ENCODE measurements around the gene DELE1. TPM values are rescaled to one million over a fixed set of nuclear protein-coding genes. Genes with fewer than 3 reads are reported as not detected.

Gene DELE1
- total RNA-seq, 1 donor: 34.1 TPM

DNA sequence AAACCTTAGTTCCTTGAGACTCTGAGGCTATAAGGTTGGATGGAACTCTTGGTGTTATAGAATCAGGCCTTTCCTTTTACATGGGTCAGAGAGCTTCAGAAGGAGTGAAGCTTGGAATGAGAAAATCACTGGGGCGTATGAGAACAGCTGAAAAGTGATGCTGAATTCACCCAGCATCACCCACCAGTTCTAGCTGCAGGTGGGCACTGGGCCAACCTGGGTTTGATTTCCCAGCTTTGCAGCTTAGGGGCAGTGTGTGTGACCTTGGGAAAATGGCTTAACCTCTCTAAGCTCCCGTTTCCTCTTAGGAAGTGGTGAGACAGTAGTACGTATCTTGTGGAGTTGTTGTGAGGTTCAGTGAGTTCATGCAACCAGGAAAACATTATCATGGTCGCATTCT lies 23.6 kb downstream of the DELE1 start:
- DNase-seq (ENCODE audit: low read depth): peak; percentile 47
- TF ChIP-seq, protein P1, sequence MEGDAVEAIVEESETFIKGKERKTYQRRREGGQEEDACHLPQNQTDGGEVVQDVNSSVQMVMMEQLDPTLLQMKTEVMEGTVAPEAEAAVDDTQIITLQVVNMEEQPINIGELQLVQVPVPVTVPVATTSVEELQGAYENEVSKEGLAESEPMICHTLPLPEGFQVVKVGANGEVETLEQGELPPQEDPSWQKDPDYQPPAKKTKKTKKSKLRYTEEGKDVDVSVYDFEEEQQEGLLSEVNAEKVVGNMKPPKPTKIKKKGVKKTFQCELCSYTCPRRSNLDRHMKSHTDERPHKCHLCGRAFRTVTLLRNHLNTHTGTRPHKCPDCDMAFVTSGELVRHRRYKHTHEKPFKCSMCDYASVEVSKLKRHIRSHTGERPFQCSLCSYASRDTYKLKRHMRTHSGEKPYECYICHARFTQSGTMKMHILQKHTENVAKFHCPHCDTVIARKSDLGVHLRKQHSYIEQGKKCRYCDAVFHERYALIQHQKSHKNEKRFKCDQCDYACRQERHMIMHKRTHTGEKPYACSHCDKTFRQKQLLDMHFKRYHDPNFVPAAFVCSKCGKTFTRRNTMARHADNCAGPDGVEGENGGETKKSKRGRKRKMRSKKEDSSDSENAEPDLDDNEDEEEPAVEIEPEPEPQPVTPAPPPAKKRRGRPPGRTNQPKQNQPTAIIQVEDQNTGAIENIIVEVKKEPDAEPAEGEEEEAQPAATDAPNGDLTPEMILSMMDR (IDR thresholded peaks at IDR 0.05; ENCODE audit: insufficient read depth, low read depth, low read length): no peak

DNA sequence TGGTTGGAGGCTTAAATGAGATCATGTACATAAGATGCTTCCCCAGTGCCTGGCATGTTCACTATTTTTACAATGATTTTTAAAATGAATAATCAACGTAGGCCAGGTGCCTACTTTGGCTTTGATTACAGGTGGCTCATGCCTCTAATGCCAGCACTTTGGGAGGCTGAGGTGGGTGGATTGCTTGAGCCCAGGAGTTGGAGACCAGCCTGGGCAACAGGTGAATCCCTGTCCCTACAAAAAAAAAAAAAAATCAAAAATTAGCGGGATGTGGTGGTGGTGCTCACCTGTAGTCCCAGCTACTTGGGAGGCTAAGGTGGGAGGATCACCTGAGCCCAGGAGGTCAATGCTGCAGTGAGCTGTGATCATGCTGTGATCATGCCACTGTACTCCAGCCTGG lies 25.1 kb downstream of the DELE1 start:
- no peak overlapping the region for H3K4me3 ChIP-seq (ENCODE audit: low read depth, low read length)
- TF ChIP-seq, protein P1 (IDR thresholded peaks at IDR 0.05; ENCODE audit: insufficient read depth, low read depth, low read length): no peak
- no peak for DNase-seq (ENCODE audit: low read depth)

More for the DNA sequence above, 23.6 kb downstream of the DELE1 start:
- H3K4me3 ChIP-seq (ENCODE audit: low read depth, low read length): no peak overlapping the region

DNA sequence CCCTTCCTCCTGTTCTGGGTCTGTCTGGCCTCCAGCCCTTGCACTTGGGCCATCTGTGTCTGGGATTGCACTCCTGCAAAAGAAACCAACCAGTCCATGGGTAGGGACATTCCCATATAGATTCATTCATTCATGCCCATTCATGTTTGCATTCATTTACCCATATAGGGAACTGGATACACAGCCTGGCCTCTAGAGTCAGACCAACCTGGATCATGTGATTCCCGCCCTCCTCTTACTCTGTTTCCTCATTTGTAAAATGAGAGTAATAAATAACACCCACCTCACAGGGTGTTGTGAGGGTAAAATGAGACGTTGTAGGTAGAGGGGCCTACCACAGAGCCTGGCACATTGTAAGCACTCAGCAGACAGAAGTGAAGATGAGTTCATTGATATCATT lies 25.8 kb downstream of the DELE1 start:
- H3K4me3 ChIP-seq (ENCODE audit: low read depth, low read length): no peak overlapping the region
- DNase-seq (ENCODE audit: low read depth): no peak
- TF ChIP-seq, protein P1 (IDR thresholded peaks at IDR 0.05; ENCODE audit: insufficient read depth, low read depth, low read length): no peak

DNA sequence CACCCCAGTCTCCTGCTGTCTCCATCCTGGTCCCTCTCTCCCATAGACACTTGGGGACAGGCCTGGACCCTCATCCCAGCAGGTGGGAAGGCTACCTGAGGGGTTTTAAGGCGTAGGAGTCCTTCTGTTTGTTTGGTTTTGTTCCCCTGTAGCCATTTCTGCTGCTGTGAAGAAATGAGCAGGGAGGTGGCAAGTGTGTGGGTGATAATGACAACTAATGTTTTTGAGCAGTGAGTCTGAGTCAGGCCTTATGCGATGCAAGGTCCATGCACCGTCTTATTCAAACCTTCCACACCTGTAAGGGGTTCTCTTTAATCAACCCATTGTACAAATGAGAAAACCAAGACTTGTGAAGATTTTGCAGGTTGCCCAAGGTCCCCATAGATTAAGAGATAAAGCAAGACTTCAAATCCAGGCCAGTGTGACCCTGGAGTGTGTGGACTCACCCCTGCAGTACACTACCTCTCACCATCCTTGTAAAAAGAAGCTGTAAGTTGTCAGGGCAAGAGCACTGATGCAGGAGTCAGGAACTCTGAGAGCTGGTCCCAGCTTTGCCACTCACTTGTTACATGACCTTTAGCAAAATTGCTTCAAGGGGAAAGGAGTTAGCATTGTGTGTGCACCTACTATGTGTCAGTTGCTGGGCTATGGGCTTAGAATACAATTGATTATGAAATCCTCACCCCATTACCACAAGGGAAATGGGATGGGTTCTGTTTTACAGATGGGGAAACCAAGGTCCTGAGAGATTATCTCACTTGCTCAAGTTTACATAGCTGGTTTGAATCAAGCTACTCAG lies 26.7 kb downstream of the DELE1 start:
- no peak overlapping the region for H3K4me3 ChIP-seq (ENCODE audit: low read depth, low read length)
- DNase-seq (ENCODE audit: low read depth): no peak
- TF ChIP-seq, protein P1 (IDR thresholded peaks at IDR 0.05; ENCODE audit: insufficient read depth, low read depth, low read length): no peak

DNA sequence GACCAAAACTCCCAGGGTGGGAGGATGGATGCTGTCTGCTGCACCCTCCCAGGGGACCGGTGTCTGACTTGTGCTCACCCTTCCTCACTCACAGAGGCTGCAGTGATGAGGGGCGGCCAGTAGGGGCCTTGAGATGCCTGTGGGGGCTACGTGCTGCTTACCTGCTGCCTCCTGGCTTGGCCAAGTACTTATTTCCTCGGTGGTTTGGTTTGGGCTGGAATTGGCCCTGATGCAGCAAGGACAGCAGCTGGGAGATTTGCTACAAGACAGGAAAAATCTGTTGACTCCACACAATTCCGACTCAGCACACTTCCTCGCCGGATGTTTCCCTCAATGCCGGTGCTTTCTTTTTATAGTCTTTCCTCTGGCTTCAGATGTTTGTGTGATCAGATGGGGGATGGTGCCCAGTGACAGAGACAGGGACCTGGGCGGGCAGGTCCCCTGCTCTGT lies 27.7 kb downstream of the DELE1 start:
- TF ChIP-seq, protein P1 (IDR thresholded peaks at IDR 0.05; ENCODE audit: insufficient read depth, low read depth, low read length): peak; percentile 58
- H3K4me3 ChIP-seq (ENCODE audit: low read depth, low read length): no peak overlapping the region
- DNase-seq (ENCODE audit: low read depth): no peak

DNA sequence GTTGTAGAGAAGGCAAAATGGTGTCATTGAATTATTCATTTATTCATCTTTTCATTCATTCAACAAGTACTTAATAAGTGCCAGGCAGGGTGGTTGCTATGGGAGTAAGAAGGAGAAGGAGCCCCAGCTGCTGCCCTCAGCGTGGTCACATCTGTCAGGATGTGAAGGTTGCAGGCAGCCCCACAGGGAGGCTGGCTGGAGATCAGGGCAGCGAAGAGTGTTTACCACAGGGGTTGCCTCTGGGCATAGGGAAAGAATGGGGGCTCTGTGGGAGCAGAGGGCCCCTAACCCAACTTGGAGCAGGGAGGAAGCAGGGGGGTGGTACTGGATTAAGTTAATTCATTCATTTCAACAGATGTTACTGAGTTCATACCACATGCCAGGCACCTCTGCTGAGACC lies 28.3 kb downstream of the DELE1 start:
- TF ChIP-seq, protein P1 (IDR thresholded peaks at IDR 0.05; ENCODE audit: insufficient read depth, low read depth, low read length): no peak
- no peak overlapping the region for H3K4me3 ChIP-seq (ENCODE audit: low read depth, low read length)
- DNase-seq (ENCODE audit: low read depth): no peak
